ENCODE results near the gene HAPLN3. TPM values are rescaled to one million over a fixed set of nuclear protein-coding genes. Genes with fewer than 3 reads are reported as not detected.

The HAPLN3 gene
- total and polyA plus RNA-seq, 2 donors (not counting 1 experiment from before 2014, with no cell fraction given): 7.5 to 16.3 TPM

GRCh38 chr15:88842156-88842555 lies 53.2 kb downstream of the HAPLN3 start:
- ATAC-seq (ENCODE audit: low read depth) (no peak), DNase-seq (no peak)
- 83% methylated on average over 2 of the region's 4 CpGs for WGBS (ENCODE audit: insufficient coverage)
- Histone ChIP-seq H3K4me1 (ENCODE audit: control insufficient read depth in 2 of 2, insufficient read depth in 2 of 2, low read length in 2 of 2) (no peaks in the 10 kb centered on the region), H3K9me3 (ENCODE audit: control extremely low read depth in 1 of 3, control insufficient read depth in 2 of 3, insufficient read depth in 1 of 3, low read length in 2 of 3) (no peaks in the 10 kb centered on the region), H3K79me2 (ENCODE audit: control insufficient read depth, insufficient read depth, low read length) (no peaks in the 10 kb centered on the region), H3K27me3 (replicated peaks in 1 of 4; ENCODE audit: control extremely low read depth in 1 of 4, control insufficient read depth in 3 of 4, insufficient read depth in 4 of 4, low read length in 3 of 4) (no peaks in the 10 kb centered on the region), H3K36me3 (replicated peaks in 1 of 2; ENCODE audit: control extremely low read depth in 1 of 2, control insufficient read depth in 1 of 2, extremely low read depth in 1 of 2, insufficient read depth in 2 of 2, low read length in 1 of 2) (no peaks in the 10 kb centered on the region), H3K9ac (ENCODE audit: low read length) (no peak overlapping the region), H3K27ac (ENCODE audit: low read length in 2 of 2) (no peak overlapping the region), H4K20me1 (ENCODE audit: control insufficient read depth, insufficient read depth, low read length, poor library complexity, severe bottlenecking) (no peaks in the 10 kb centered on the region), H3K4me3 (ENCODE audit: control extremely low read depth in 1 of 5, extremely low read depth in 1 of 5, insufficient read depth in 1 of 5, low read depth in 2 of 5, low read length in 4 of 5) (no peak overlapping the region), H2AFZ (ENCODE audit: insufficient read depth, low read depth, low read length, poor library complexity, severe bottlenecking) (no peak overlapping the region), H3K4me2 (replicated peaks; ENCODE audit: low read depth, low read length, poor library complexity, severe bottlenecking) (no peak overlapping the region)
- POLR2A ChIA-PET: no interaction called here
- Mint-ChIP-seq H3K27me3 (peaks cover 6% of the 10 kb centered on the region), H3K4me1 (peaks cover 3% of the 10 kb centered on the region), H3K4me3 (no peak overlapping the region), H3K9me3 (ENCODE audit: insufficient read depth) (no peaks in the 10 kb centered on the region), H3K27ac (no peak overlapping the region)
- CTCF ChIA-PET: no interaction called here
- intact Hi-C loops (cut with micrococcal nuclease): no loop called here
- TF ChIP-seq EZH2 (IDR thresholded peaks at IDR 0.05; ENCODE audit: borderline replicate concordance, insufficient read depth, low read depth, low read length, poor library complexity, severe bottlenecking): no peak
- no peak for TF ChIP-seq CTCF (IDR thresholded peaks at IDR 0.05)

GRCh38 chr15:88841236-88841635 lies 54.1 kb downstream of the HAPLN3 start:
- Mint-ChIP-seq H3K27ac (no peak overlapping the region), H3K27me3 (peaks cover 6% of the 10 kb centered on the region), H3K4me3 (no peak overlapping the region), H3K9me3 (ENCODE audit: insufficient read depth) (no peaks in the 10 kb centered on the region), H3K4me1 (peaks cover 3% of the 10 kb centered on the region)
- Histone ChIP-seq H3K4me1 (ENCODE audit: control insufficient read depth in 2 of 2, insufficient read depth in 2 of 2, low read length in 2 of 2) (no peaks in the 10 kb centered on the region), H2AFZ (ENCODE audit: insufficient read depth, low read depth, low read length, poor library complexity, severe bottlenecking) (no peak overlapping the region), H4K20me1 (ENCODE audit: control insufficient read depth, insufficient read depth, low read length, poor library complexity, severe bottlenecking) (no peaks in the 10 kb centered on the region), H3K4me3 (ENCODE audit: control extremely low read depth in 1 of 5, extremely low read depth in 1 of 5, insufficient read depth in 1 of 5, low read depth in 2 of 5, low read length in 4 of 5) (no peak overlapping the region), H3K9me3 (ENCODE audit: control extremely low read depth in 1 of 3, control insufficient read depth in 2 of 3, insufficient read depth in 1 of 3, low read length in 2 of 3) (no peaks in the 10 kb centered on the region), H3K27ac (ENCODE audit: low read length in 2 of 2) (no peak overlapping the region), H3K79me2 (ENCODE audit: control insufficient read depth, insufficient read depth, low read length) (no peaks in the 10 kb centered on the region), H3K9ac (ENCODE audit: low read length) (no peak overlapping the region), H3K4me2 (replicated peaks; ENCODE audit: low read depth, low read length, poor library complexity, severe bottlenecking) (no peak overlapping the region), H3K36me3 (replicated peaks in 1 of 2; ENCODE audit: control extremely low read depth in 1 of 2, control insufficient read depth in 1 of 2, extremely low read depth in 1 of 2, insufficient read depth in 2 of 2, low read length in 1 of 2) (no peaks in the 10 kb centered on the region), H3K27me3 (replicated peaks in 1 of 4; ENCODE audit: control extremely low read depth in 1 of 4, control insufficient read depth in 3 of 4, insufficient read depth in 4 of 4, low read length in 3 of 4) (no peaks in the 10 kb centered on the region)
- TF ChIP-seq CTCF (IDR thresholded peaks at IDR 0.05) (no peak), EZH2 (IDR thresholded peaks at IDR 0.05; ENCODE audit: borderline replicate concordance, insufficient read depth, low read depth, low read length, poor library complexity, severe bottlenecking) (no peak)
- ATAC-seq (ENCODE audit: low read depth): no peak
- no peak for DNase-seq
- no CpG with 5 or more reads among the region's 1 CpG for WGBS (ENCODE audit: insufficient coverage)
- CTCF ChIA-PET: no interaction called here
- intact Hi-C loops (cut with micrococcal nuclease): no loop called here
- POLR2A ChIA-PET: no interaction called here

All from B cell (primary cell).